Adrenal gland (tissue), 5 donors: ENCODE measurements around the gene COP1.

Experiments used
- CTCF ChIP-seq, 6 experiments: fragments of 450-650 bp in 4 of 6; fragments of 200-600 bp in 2 of 6; sonication (generic) in 1 of 6; IDR thresholded peaks; 1 replicate in 5 of 6; 2 replicates in 1 of 6; pipeline versions ENCODE4 v1.5.1 to v1.8.0; 2016 to 2021; ENCODE audit warnings: antibody characterized with exemption in 6 of 6, mild to moderate bottlenecking in 2 of 6, moderate library complexity in 1 of 6
- POLR2A ChIP-seq, 2 donors: fragments of 450-650 bp; IDR thresholded peaks; one replicate each; pipeline ENCODE4 v1.6.1; 2017; ENCODE audit warnings: antibody characterized with exemption in 2 of 2, mild to moderate bottlenecking in 2 of 2, moderate library complexity in 1 of 2
- donor health status: DM: no; HTN: no; CAD: no.

GRCh38 chr1:176203735-176204134, 3.4 kb downstream of the COP1 start:
- TF ChIP-seq CTCF (IDR thresholded peaks at IDR 0.05): no peak
- no peak for TF ChIP-seq POLR2A (IDR thresholded peaks at IDR 0.05)
